Measurements from ENCODE around the gene PDCD10. TPM values are rescaled to one million over a fixed set of nuclear protein-coding genes. Genes with fewer than 3 reads are reported as not detected.

Gene PDCD10
- polyA plus RNA-seq, 1 donor from 2014 or later = 79.1 TPM

- Histone ChIP-seq H3K36me3 (ENCODE audit: insufficient read depth, low read length) (no peaks in the 10 kb centered on the region), H4K20me1 (ENCODE audit: insufficient read depth) (no peaks in the 10 kb centered on the region), H3K4me2 (ENCODE audit: low read length) (no peak overlapping the region), H3K79me2 (replicated peaks; ENCODE audit: insufficient read depth, low read length) (no peaks in the 10 kb centered on the region), H3K9ac (ENCODE audit: low read length) (no peak overlapping the region), H3K4me3 (ENCODE audit: low read length) (no peak overlapping the region), H3K9me2 (ENCODE audit: insufficient read depth, low read length) (no peaks in the 10 kb centered on the region), H3K9me3 (ENCODE audit: low read length) (no peaks in the 10 kb centered on the region), H3K27ac (ENCODE audit: low read length) (no peak overlapping the region), H3K27me3 (ENCODE audit: insufficient read depth, low read depth, low read length) (no peaks in the 10 kb centered on the region), H2AFZ (ENCODE audit: low read depth, low read length) (no peak overlapping the region), H3F3A (ENCODE audit: insufficient read depth, low read length, poor library complexity, severe bottlenecking) (no peaks in the 10 kb centered on the region)
- no peak for TF ChIP-seq POLR2AphosphoS5 (IDR thresholded peaks at IDR 0.05)
- TF ChIP-seq CTCF (IDR thresholded peaks at IDR 0.05; ENCODE audit: poor library complexity, severe bottlenecking) = no peak
- no peak for TF ChIP-seq REST (IDR thresholded peaks at IDR 0.05; ENCODE audit: borderline replicate concordance)
- no peak for TF ChIP-seq RAD21 (conservative IDR thresholded peaks at IDR 0.05)
- no peak for TF ChIP-seq SMC3 (conservative IDR thresholded peaks at IDR 0.05; ENCODE audit: poor library complexity)
- no peak for TF ChIP-seq MXI1 (conservative IDR thresholded peaks at IDR 0.05; ENCODE audit: poor library complexity, severe bottlenecking)
- no peak for TF ChIP-seq EP300 (conservative IDR thresholded peaks at IDR 0.05; ENCODE audit: poor library complexity, severe bottlenecking)
- no peak for TF ChIP-seq TAF1 (IDR thresholded peaks at IDR 0.05; ENCODE audit: low read depth)
- no peak for TF ChIP-seq EZH2 (IDR thresholded peaks at IDR 0.05; ENCODE audit: borderline replicate concordance, insufficient read depth, low read length, poor library complexity, severe bottlenecking)
Measured at GRCh38 chr3:167780214-167780883, 45.7 kb upstream of the PDCD10 start.

- Histone ChIP-seq H4K20me1 (ENCODE audit: insufficient read depth) (no peaks in the 10 kb centered on the region), H3K9me3 (ENCODE audit: low read length) (no peaks in the 10 kb centered on the region), H3K9me2 (ENCODE audit: insufficient read depth, low read length) (no peaks in the 10 kb centered on the region), H3K27me3 (ENCODE audit: insufficient read depth, low read depth, low read length) (no peaks in the 10 kb centered on the region), H2AFZ (ENCODE audit: low read depth, low read length) (no peak overlapping the region), H3K4me3 (ENCODE audit: low read length) (no peak overlapping the region), H3F3A (ENCODE audit: insufficient read depth, low read length, poor library complexity, severe bottlenecking) (no peaks in the 10 kb centered on the region), H3K4me2 (ENCODE audit: low read length) (no peak overlapping the region), H3K79me2 (replicated peaks; ENCODE audit: insufficient read depth, low read length) (no peaks in the 10 kb centered on the region), H3K9ac (ENCODE audit: low read length) (no peak overlapping the region), H3K27ac (ENCODE audit: low read length) (no peak overlapping the region), H3K36me3 (ENCODE audit: insufficient read depth, low read length) (no peaks in the 10 kb centered on the region)
- no peak for TF ChIP-seq CTCF (IDR thresholded peaks at IDR 0.05; ENCODE audit: poor library complexity, severe bottlenecking)
- TF ChIP-seq REST (IDR thresholded peaks at IDR 0.05; ENCODE audit: borderline replicate concordance) = no peak
- no peak for TF ChIP-seq RAD21 (conservative IDR thresholded peaks at IDR 0.05)
- no peak for TF ChIP-seq EZH2 (IDR thresholded peaks at IDR 0.05; ENCODE audit: borderline replicate concordance, insufficient read depth, low read length, poor library complexity, severe bottlenecking)
- no peak for TF ChIP-seq SMC3 (conservative IDR thresholded peaks at IDR 0.05; ENCODE audit: poor library complexity)
- TF ChIP-seq POLR2AphosphoS5 (IDR thresholded peaks at IDR 0.05) = no peak
- TF ChIP-seq TAF1 (IDR thresholded peaks at IDR 0.05; ENCODE audit: low read depth) = no peak
- no peak for TF ChIP-seq EP300 (conservative IDR thresholded peaks at IDR 0.05; ENCODE audit: poor library complexity, severe bottlenecking)
- TF ChIP-seq MXI1 (conservative IDR thresholded peaks at IDR 0.05; ENCODE audit: poor library complexity, severe bottlenecking) = no peak
Measured at GRCh38 chr3:167777356-167777755, 42.7 kb upstream of the PDCD10 start.

All from neural cell (in vitro differentiated cells).